ENCODE data around the gene GRPEL1. TPM values are rescaled to one million over a fixed set of nuclear protein-coding genes. Genes with fewer than 3 reads are reported as not detected.
A peak's percentile ranks its signal among the peaks of the same experiment; 100 is the strongest.

GRPEL1 gene
- total and polyA plus RNA-seq, 2 of the 13 experiments (the other 11 are each of a cell fraction or from before 2014, with no cell fraction given), result 32.3 to 141 TPM

DNA sequence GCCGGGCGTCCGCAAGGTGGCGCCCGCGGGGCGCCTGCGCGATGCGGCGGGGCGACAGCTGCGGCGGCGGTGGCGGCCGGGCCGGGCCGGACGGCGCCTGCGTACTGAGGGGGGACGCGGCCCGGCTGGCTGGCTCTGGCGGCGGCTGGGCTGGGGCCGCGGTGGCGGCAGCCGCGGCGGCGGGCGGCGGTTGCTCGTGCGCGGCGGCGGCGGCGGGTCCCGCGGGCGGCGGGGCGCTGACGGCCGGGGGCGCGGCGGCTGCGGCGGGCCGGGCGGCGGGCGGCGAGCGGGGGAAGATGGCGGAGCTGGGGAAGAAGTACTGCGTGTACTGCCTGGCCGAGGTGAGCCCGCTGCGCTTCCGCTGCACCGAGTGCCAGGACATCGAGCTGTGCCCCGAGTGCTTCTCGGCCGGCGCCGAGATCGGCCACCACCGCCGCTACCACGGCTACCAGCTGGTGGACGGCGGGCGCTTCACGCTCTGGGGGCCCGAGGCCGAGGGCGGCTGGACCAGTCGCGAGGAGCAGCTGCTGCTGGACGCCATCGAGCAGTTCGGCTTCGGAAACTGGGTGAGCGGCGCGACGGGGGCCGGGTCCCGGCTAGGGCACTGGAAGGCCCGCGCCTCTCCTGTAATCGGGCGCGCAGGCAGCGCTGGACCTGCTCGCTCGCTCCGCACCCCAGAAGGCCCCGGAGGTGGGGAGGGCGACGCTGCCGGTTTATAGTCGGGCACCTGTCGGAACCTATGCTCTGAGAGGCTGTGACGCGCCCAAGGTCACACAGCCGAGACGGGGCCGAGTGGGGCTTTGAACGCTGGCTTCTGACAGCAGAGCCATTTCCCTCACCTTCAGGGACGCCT, 24.4 kb downstream of the GRPEL1 start, which contains the start of gene TADA2B (continued):
- TF ChIP-seq, protein P1, sequence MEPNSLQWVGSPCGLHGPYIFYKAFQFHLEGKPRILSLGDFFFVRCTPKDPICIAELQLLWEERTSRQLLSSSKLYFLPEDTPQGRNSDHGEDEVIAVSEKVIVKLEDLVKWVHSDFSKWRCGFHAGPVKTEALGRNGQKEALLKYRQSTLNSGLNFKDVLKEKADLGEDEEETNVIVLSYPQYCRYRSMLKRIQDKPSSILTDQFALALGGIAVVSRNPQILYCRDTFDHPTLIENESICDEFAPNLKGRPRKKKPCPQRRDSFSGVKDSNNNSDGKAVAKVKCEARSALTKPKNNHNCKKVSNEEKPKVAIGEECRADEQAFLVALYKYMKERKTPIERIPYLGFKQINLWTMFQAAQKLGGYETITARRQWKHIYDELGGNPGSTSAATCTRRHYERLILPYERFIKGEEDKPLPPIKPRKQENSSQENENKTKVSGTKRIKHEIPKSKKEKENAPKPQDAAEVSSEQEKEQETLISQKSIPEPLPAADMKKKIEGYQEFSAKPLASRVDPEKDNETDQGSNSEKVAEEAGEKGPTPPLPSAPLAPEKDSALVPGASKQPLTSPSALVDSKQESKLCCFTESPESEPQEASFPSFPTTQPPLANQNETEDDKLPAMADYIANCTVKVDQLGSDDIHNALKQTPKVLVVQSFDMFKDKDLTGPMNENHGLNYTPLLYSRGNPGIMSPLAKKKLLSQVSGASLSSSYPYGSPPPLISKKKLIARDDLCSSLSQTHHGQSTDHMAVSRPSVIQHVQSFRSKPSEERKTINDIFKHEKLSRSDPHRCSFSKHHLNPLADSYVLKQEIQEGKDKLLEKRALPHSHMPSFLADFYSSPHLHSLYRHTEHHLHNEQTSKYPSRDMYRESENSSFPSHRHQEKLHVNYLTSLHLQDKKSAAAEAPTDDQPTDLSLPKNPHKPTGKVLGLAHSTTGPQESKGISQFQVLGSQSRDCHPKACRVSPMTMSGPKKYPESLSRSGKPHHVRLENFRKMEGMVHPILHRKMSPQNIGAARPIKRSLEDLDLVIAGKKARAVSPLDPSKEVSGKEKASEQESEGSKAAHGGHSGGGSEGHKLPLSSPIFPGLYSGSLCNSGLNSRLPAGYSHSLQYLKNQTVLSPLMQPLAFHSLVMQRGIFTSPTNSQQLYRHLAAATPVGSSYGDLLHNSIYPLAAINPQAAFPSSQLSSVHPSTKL (CRISPR knock-in tag; IDR thresholded peaks at IDR 0.05), result no peak
- TF ChIP-seq, protein P2, sequence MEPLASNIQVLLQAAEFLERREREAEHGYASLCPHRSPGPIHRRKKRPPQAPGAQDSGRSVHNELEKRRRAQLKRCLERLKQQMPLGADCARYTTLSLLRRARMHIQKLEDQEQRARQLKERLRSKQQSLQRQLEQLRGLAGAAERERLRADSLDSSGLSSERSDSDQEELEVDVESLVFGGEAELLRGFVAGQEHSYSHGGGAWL (CRISPR knock-in tag; IDR thresholded peaks at IDR 0.05), result no peak
- TF ChIP-seq XRCC5 (optimal IDR thresholded peaks at IDR 0.05; ENCODE audit: low read length) (no peak), ZNF746 (CRISPR knock-in tag; IDR thresholded peaks at IDR 0.05) (peak; percentile 37; the same call in 1 of the 2 replicates), SIX4 (CRISPR knock-in tag; IDR thresholded peaks at IDR 0.05) (no peak), SMC3 (IDR thresholded peaks at IDR 0.05; ENCODE audit: low read length) (no peak), MTF1 (CRISPR knock-in tag; IDR thresholded peaks at IDR 0.05) (no peak; the same call in 1 of the 2 replicates), SIN3B (IDR thresholded peaks at IDR 0.05; ENCODE audit: low read length) (no peak), GATAD2A (CRISPR knock-in tag; IDR thresholded peaks at IDR 0.05) (no peak), ZBTB7A (CRISPR knock-in tag; IDR thresholded peaks at IDR 0.05) (no peak), ATRX (CRISPR knock-in tag; IDR thresholded peaks at IDR 0.05; ENCODE audit: borderline replicate concordance) (no peak), PAWR (CRISPR knock-in tag; IDR thresholded peaks at IDR 0.05; ENCODE audit: borderline replicate concordance) (no peak), ZSCAN30 (CRISPR knock-in tag; IDR thresholded peaks at IDR 0.05) (no peak), ZNF30 (CRISPR knock-in tag; IDR thresholded peaks at IDR 0.05) (no peak), ELF3 (CRISPR knock-in tag; IDR thresholded peaks at IDR 0.05) (no peak), ATF1 (CRISPR knock-in tag; IDR thresholded peaks at IDR 0.05) (no peak), GABPA (IDR thresholded peaks at IDR 0.05; ENCODE audit: low read depth, low read length) (no peak), GABPA (CRISPR knock-in tag; IDR thresholded peaks at IDR 0.05; ENCODE audit: low read depth) (no peak), SP4 (CRISPR knock-in tag; IDR thresholded peaks at IDR 0.05) (no peak), NCOA2 (CRISPR knock-in tag; IDR thresholded peaks at IDR 0.05) (no peak)
- TF ChIP-seq, protein P3, sequence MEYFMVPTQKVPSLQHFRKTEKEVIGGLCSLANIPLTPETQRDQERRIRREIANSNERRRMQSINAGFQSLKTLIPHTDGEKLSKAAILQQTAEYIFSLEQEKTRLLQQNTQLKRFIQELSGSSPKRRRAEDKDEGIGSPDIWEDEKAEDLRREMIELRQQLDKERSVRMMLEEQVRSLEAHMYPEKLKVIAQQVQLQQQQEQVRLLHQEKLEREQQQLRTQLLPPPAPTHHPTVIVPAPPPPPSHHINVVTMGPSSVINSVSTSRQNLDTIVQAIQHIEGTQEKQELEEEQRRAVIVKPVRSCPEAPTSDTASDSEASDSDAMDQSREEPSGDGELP (IDR thresholded peaks at IDR 0.05; ENCODE audit: borderline replicate concordance, low read depth), result no peak
- TF ChIP-seq, protein P4, sequence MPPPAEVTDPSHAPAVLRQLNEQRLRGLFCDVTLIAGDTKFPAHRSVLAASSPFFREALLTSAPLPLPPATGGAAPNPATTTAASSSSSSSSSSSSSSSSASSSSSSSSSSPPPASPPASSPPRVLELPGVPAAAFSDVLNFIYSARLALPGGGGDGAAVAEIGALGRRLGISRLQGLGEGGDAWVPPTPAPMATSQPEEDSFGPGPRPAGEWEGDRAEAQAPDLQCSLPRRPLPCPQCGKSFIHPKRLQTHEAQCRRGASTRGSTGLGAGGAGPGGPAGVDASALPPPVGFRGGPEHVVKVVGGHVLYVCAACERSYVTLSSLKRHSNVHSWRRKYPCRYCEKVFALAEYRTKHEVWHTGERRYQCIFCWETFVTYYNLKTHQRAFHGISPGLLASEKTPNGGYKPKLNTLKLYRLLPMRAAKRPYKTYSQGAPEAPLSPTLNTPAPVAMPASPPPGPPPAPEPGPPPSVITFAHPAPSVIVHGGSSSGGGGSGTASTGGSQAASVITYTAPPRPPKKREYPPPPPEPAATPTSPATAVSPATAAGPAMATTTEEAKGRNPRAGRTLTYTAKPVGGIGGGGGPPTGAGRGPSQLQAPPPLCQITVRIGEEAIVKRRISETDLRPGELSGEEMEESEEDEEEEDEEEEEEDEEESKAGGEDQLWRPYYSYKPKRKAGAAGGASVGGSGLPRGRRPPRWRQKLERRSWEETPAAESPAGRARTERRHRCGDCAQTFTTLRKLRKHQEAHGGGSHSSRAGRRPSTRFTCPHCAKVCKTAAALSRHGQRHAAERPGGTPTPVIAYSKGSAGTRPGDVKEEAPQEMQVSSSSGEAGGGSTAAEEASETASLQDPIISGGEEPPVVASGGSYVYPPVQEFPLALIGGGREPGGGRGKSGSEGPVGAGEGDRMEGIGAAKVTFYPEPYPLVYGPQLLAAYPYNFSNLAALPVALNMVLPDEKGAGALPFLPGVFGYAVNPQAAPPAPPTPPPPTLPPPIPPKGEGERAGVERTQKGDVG (CRISPR knock-in tag; IDR thresholded peaks at IDR 0.05; ENCODE audit: borderline replicate concordance), result 0 out of 2 replicates have a peak, but pooled peaks have one; percentile 25
- TF ChIP-seq, protein P5, sequence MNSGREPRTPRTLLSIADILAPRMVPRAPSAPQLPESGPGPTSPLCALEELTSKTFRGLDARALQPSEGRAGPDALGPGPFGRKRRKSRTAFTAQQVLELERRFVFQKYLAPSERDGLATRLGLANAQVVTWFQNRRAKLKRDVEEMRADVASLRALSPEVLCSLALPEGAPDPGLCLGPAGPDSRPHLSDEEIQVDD (CRISPR knock-in tag; IDR thresholded peaks at IDR 0.05; ENCODE audit: borderline replicate concordance), result no peak

All from HepG2 (cell line).